B cell (primary cell): ENCODE results near the gene LRRC31.

Experiments
- CTCF ChIP-seq: fragments of 200-600 bp; IDR thresholded peaks from one replicate; pipeline ENCODE4 v1.8.0; 2022; ENCODE audit warnings: antibody characterized with exemption, mild to moderate bottlenecking
- EZH2 ChIP-seq: IDR thresholded peaks from 2 replicates; pipeline ENCODE4 v1.6.1; 2012; ENCODE audit warnings: borderline replicate concordance, low read depth, mild to moderate bottlenecking, moderate library complexity, low read length; ENCODE audit not compliant: insufficient read depth, poor library complexity, severe bottlenecking

- TF ChIP-seq CTCF (no peak), EZH2 (no peak)
Observed at GRCh38 chr3:169869484-169870220, at the start of gene LRRC31.
